Neural cell (in vitro differentiated cells): ENCODE results near the gene CHKB. TPM values are rescaled to one million over a fixed set of nuclear protein-coding genes. Genes with fewer than 3 reads are reported as not detected.

ENCODE experiments used
- H2AFZ ChIP-seq: fragments of 200-600, 300-800 bp; sonication (generic), shearing (Covaris generic); 2 replicates; pipeline ENCODE4 v1.6.0; 2014; ENCODE audit warnings: low read depth, mild to moderate bottlenecking, antibody characterized with exemption, low read length, moderate library complexity
- H3F3A ChIP-seq: fragments of 200-600 bp; shearing (Covaris generic); 2 replicates; pipeline ENCODE4 v1.6.1; 2016; ENCODE audit warnings: mild to moderate bottlenecking, moderate library complexity, mixed read lengths, antibody characterized with exemption, low read length; ENCODE audit not compliant: insufficient read depth, poor library complexity, severe bottlenecking
- H3K27ac ChIP-seq: fragments of 200-600, 300-800 bp; sonication (generic), shearing (Covaris generic); 2 replicates; pipeline ENCODE4 v1.5.1; 2014; ENCODE audit warnings: mild to moderate bottlenecking, low read length, moderate library complexity
- H3K27me3 ChIP-seq: fragments of 300-800, 200-600 bp; sonication (generic), shearing (Covaris generic); 2 replicates; pipeline ENCODE4 v1.6.0; 2014; ENCODE audit warnings: mild to moderate bottlenecking, low read depth, low read length, moderate library complexity; ENCODE audit not compliant: insufficient read depth
- H3K36me3 ChIP-seq: fragments of 300-800, 200-600 bp; sonication (generic), shearing (Covaris generic); 2 replicates; pipeline ENCODE4 v1.5.1; 2014; ENCODE audit warnings: mild to moderate bottlenecking, antibody characterized with exemption, low read length, moderate library complexity; ENCODE audit not compliant: insufficient read depth
- H3K4me2 ChIP-seq: fragments of 300-800, 200-600 bp; sonication (generic), shearing (Covaris generic); 2 replicates; pipeline ENCODE4 v1.6.0; 2014; ENCODE audit warnings: mild to moderate bottlenecking, low read length
- H3K4me3 ChIP-seq: fragments of 300-800, 200-600 bp; sonication (generic), shearing (Covaris generic); 2 replicates; pipeline ENCODE4 v1.5.1; 2014; ENCODE audit warnings: mild to moderate bottlenecking, low read length, moderate library complexity
- H3K79me2 ChIP-seq: fragments of 200-600 bp; shearing (Covaris generic); replicated peaks from 2 replicates; pipeline ENCODE4 v1.6.0; 2014; ENCODE audit warnings: mild to moderate bottlenecking, low read length, moderate library complexity; ENCODE audit not compliant: insufficient read depth
- H3K9ac ChIP-seq: fragments of 300-800, 200-600 bp; sonication (generic), shearing (Covaris generic); 2 replicates; pipeline ENCODE4 v1.6.1; 2016; ENCODE audit warnings: mild to moderate bottlenecking, low read length, mixed read lengths
- H3K9me2 ChIP-seq: fragments of 200-600 bp; shearing (Covaris generic); 2 replicates; pipeline ENCODE4 v1.6.1; 2016; ENCODE audit warnings: mild to moderate bottlenecking, low read length, mixed read lengths; ENCODE audit not compliant: insufficient read depth
- H3K9me3 ChIP-seq: fragments of 200-600, 300-800 bp; sonication (generic), shearing (Covaris generic); 2 replicates; pipeline ENCODE4 v1.6.1; 2016; ENCODE audit warnings: mild to moderate bottlenecking, mixed run types, low read length, moderate library complexity, mixed read lengths
- H4K20me1 ChIP-seq: fragments of 200-600 bp; shearing (Covaris generic); 2 replicates; pipeline ENCODE4 v1.6.1; 2016; ENCODE audit warnings: mild to moderate bottlenecking, mixed run types; ENCODE audit not compliant: insufficient read depth
- CTCF ChIP-seq: fragments of 450-650 bp; IDR thresholded peaks from 2 replicates; pipeline ENCODE4 v1.5.1; 2014; ENCODE audit warnings: antibody characterized with exemption, mild to moderate bottlenecking, moderate library complexity; ENCODE audit not compliant: poor library complexity, severe bottlenecking
- EP300 ChIP-seq: fragments of 450-650 bp; conservative IDR thresholded peaks from 2 replicates; pipeline ENCODE4 v1.6.1; 2014; ENCODE audit warnings: antibody characterized with exemption, mild to moderate bottlenecking, moderate library complexity; ENCODE audit not compliant: poor library complexity, severe bottlenecking
- EZH2 ChIP-seq: fragments of 200-600, 300-800 bp; shearing (Covaris generic), sonication (generic); IDR thresholded peaks from 2 replicates; pipeline ENCODE4 v1.6.1; 2014; ENCODE audit warnings: antibody characterized with exemption, low read length, borderline replicate concordance, mild to moderate bottlenecking; ENCODE audit not compliant: insufficient read depth, poor library complexity, severe bottlenecking
- MXI1 ChIP-seq: fragments of 450-650 bp; conservative IDR thresholded peaks from 2 replicates; pipeline ENCODE4 v1.6.1; 2014; ENCODE audit warnings: antibody characterized with exemption, mild to moderate bottlenecking; ENCODE audit not compliant: poor library complexity, severe bottlenecking
- POLR2AphosphoS5 ChIP-seq: IDR thresholded peaks from 2 replicates; pipeline ENCODE4 v1.6.1; 2012
- RAD21 ChIP-seq: fragments of 450-650 bp; conservative IDR thresholded peaks from 2 replicates; pipeline ENCODE4 v1.6.1; 2014; ENCODE audit warnings: antibody characterized with exemption, mild to moderate bottlenecking, moderate library complexity
- REST ChIP-seq: IDR thresholded peaks from 2 replicates; pipeline ENCODE4 v1.6.1; 2012; ENCODE audit warnings: borderline replicate concordance
- SMC3 ChIP-seq: fragments of 450-650 bp; conservative IDR thresholded peaks from 2 replicates; pipeline ENCODE4 v1.6.1; 2014; ENCODE audit warnings: antibody characterized with exemption, mild to moderate bottlenecking, moderate library complexity; ENCODE audit not compliant: poor library complexity
- TAF1 ChIP-seq: IDR thresholded peaks from 2 replicates; pipeline ENCODE4 v1.6.1; 2012; ENCODE audit warnings: low read depth
- polyA plus RNA-seq: library from polyadenylated mRNA; depleted of rRNA; stranded (reverse); fragments of >200 nt; gene quantifications from 2 replicates; pipeline ENCODE4 v1.2.3, GENCODE V29; 2014

Gene CHKB
- polyA plus RNA-seq, 1 donor from 2014 or later: 173 TPM

GRCh38 chr22:50531546-50531961, 51.1 kb downstream of the CHKB start:
- Histone ChIP-seq H3K36me3 (no peaks in the 10 kb centered on the region), H3K4me2 (no peak overlapping the region), H4K20me1 (no peaks in the 10 kb centered on the region), H3K9me3 (no peaks in the 10 kb centered on the region), H3K27me3 (peaks cover 34% of the 10 kb centered on the region), H3K4me3 (peak overlapping the region; percentile 57), H2AFZ (no peak overlapping the region), H3F3A (no peaks in the 10 kb centered on the region), H3K79me2 (no peaks in the 10 kb centered on the region), H3K27ac (no peak overlapping the region), H3K9me2 (no peaks in the 10 kb centered on the region), H3K9ac (peak overlapping the region; percentile 20)
- TF ChIP-seq MXI1 (no peak), SMC3 (no peak), RAD21 (no peak), CTCF (no peak), EP300 (no peak), TAF1 (no peak), REST (no peak), EZH2 (no peak), POLR2AphosphoS5 (no peak)

GRCh38 chr22:50530877-50531545, 51.6 kb downstream of the CHKB start:
- Histone ChIP-seq H3K9ac (no peak overlapping the region), H3K36me3 (no peaks in the 10 kb centered on the region), H3K9me3 (no peaks in the 10 kb centered on the region), H2AFZ (no peak overlapping the region), H4K20me1 (no peaks in the 10 kb centered on the region), H3K4me3 (peak overlapping the region; percentile 57), H3K27ac (no peak overlapping the region), H3K4me2 (no peak overlapping the region), H3K9me2 (no peaks in the 10 kb centered on the region), H3K27me3 (peaks cover 34% of the 10 kb centered on the region), H3K79me2 (no peaks in the 10 kb centered on the region), H3F3A (no peaks in the 10 kb centered on the region)
- TF ChIP-seq RAD21 (no peak), POLR2AphosphoS5 (no peak), REST (no peak), EZH2 (no peak), SMC3 (no peak), MXI1 (no peak), TAF1 (no peak), EP300 (no peak), CTCF (no peak)
